Activated naive CD8-positive, alpha-beta T cell treated with anti-CD3 and anti-CD28 coated beads, Interleukin-2, amount 10 ng/mL, durations not matched to agents 7 days and 5 days (primary cell): ENCODE data around the gene POP5. TPM values are rescaled to one million over a fixed set of nuclear protein-coding genes. Genes with fewer than 3 reads are reported as not detected.

Source experiments
- ATAC-seq: fragments of 150-1000 bp; cut with Tn5 transposase; one replicate; pipeline ENCODE4 v1.10.0; 2021; ENCODE audit warnings: low read depth, moderate library complexity
- POLR2A ChIA-PET: fragments of 350-600 bp; sonication (Branson Sonifier 250); formaldehyde crosslinking; loops from one replicate; lab custom pipeline; 2021; ENCODE audit warnings: antibody characterized with exemption; lab: Charles Lee
- DNase-seq: peaks from one replicate; pipeline ENCODE4 v3.0.0; 2021
- H3K27ac Mint-ChIP-seq: one replicate; pipeline ENCODE4 v1.8.0; 2022; ENCODE audit warnings: mild to moderate bottlenecking, mixed read lengths
- H3K27me3 Mint-ChIP-seq: one replicate; pipeline ENCODE4 v1.8.0; 2022; ENCODE audit warnings: mild to moderate bottlenecking, moderate library complexity, mixed read lengths
- H3K36me3 Mint-ChIP-seq: one replicate; pipeline ENCODE4 v1.8.0; 2021; ENCODE audit warnings: mild to moderate bottlenecking, mixed read lengths
- H3K4me1 Mint-ChIP-seq: one replicate; pipeline ENCODE4 v1.8.0; 2021; ENCODE audit warnings: mixed read lengths
- H3K4me3 Mint-ChIP-seq: one replicate; pipeline ENCODE4 v1.8.0; 2022; ENCODE audit warnings: mild to moderate bottlenecking, moderate library complexity, mixed read lengths
- H3K9me3 Mint-ChIP-seq: one replicate; pipeline ENCODE4 v1.8.0; 2021; ENCODE audit warnings: mixed read lengths
- total RNA-seq, 2 experiments: library from RNA; stranded (reverse); gene quantifications; one replicate each; pipeline ENCODE4 v1.2.3, GENCODE V29; 2021

The POP5 gene
- total RNA-seq, 2 experiments from 2014 or later: 59.4 to 62.3 TPM

DNA sequence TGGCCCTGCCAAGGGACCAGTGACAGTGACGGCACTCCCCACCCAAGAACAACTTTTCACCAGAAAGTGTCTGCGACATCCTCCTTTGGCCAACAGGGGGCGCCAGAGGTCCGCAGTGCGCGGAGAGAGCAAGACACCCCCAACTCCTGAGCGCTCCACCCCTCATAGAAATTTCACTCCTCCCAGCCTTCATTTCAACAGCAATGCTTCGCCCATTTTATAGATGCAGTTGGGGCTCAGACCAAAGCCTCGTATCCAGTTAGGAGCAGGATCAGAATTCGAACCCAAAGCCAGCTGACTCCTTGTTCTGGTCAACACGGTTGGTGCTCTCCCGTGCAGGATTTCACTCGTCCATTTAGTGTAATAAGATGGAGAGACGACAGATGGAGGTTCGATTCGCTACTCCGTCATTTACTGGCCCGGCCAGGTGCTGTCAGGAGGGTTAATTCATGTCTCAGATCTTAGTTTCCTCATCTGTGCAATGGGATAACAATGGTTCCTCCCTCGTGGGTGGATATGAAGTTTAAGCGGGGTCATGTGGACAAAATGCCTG is 2.4 kb upstream of the POP5 start:
- peak; percentile 89 for DNase-seq
- Mint-ChIP-seq H3K4me1 (peaks cover 29% of the 10 kb centered on the region), H3K36me3 (peaks cover 1% of the 10 kb centered on the region), H3K9me3 (no peaks in the 10 kb centered on the region), H3K27ac (no peak overlapping the region), H3K27me3 (peaks cover 14% of the 10 kb centered on the region), H3K4me3 (peak overlapping the region; percentile 70)
- POLR2A ChIA-PET: interaction anchor here (0.7 kb wide), 1 partner anchor 127 kb away, joined by 3 read pairs; the partner anchor contains the start of gene UNC119B
- peak; percentile 19 for ATAC-seq

DNA sequence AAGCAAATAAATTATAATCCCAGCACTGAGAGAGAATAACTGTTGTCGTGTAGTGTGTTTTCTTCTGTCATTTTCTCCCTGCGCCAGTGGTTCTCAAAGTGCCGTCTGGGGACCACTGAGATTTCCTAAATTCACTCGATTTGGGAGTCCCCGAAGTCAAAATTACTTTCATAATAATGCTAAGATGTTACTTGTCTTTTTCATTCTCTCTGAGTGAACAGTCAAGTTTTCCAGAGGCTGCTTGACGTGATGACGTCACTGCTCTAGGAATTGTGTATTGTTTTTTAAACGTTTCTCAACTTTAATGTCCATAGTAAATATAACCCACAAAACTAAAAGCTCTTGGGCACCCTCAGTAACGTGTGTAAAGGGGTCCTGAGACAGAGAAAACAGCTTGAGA is 796 bp upstream of the POP5 start:
- ATAC-seq (no peak), DNase-seq (no peak)
- peak overlapping the region; percentile 94 for H3K4me3 Mint-ChIP-seq
- peaks cover 12% of the 10 kb centered on the region for H3K27me3 Mint-ChIP-seq
- POLR2A ChIA-PET: interaction anchor here (0.9 to 1.8 kb wide), 8 partner anchors 21 to 428 kb away, joined by 3 to 11 read pairs (median 4); partner anchors contain the start of genes DYNLL1, RNF10 and SRSF9
- H3K27ac Mint-ChIP-seq: peak overlapping the region; percentile 91
- peaks cover 1% of the 10 kb centered on the region for H3K36me3 Mint-ChIP-seq
- no peaks in the 10 kb centered on the region for H3K9me3 Mint-ChIP-seq
- H3K4me1 Mint-ChIP-seq: peaks cover 29% of the 10 kb centered on the region

GRCh38 chr12:120579179-120579578 is 2.0 kb downstream of the POP5 start:
- Mint-ChIP-seq H3K9me3 (no peaks in the 10 kb centered on the region), H3K36me3 (peaks cover 9% of the 10 kb centered on the region), H3K4me3 (no peak overlapping the region), H3K4me1 (peaks cover 26% of the 10 kb centered on the region), H3K27me3 (peaks cover under 1% of the 10 kb centered on the region), H3K27ac (no peak overlapping the region)
- ATAC-seq (no peak), DNase-seq (no peak)
- POLR2A ChIA-PET: interaction anchor here (0.6 to 1.2 kb wide), 2 partner anchors 42 to 1920 kb away, joined by 3 read pairs; no protein-coding TSS in a partner anchor

- no peak overlapping the region for H3K27ac Mint-ChIP-seq
- DNase-seq (no peak), ATAC-seq (no peak)
- no peaks in the 10 kb centered on the region for H3K9me3 Mint-ChIP-seq
- POLR2A ChIA-PET: no interaction called here
- H3K4me3 Mint-ChIP-seq: no peak overlapping the region
- H3K4me1 Mint-ChIP-seq: no peaks in the 10 kb centered on the region
- H3K27me3 Mint-ChIP-seq: no peaks in the 10 kb centered on the region
- peaks cover 25% of the 10 kb centered on the region for H3K36me3 Mint-ChIP-seq
Measured at GRCh38 chr12:120574106-120574505, 7.1 kb downstream of the POP5 start.

GRCh38 chr12:120573560-120573959 is 7.6 kb downstream of the POP5 start:
- Mint-ChIP-seq H3K9me3 (no peaks in the 10 kb centered on the region), H3K36me3 (peaks cover 25% of the 10 kb centered on the region), H3K4me3 (no peak overlapping the region), H3K27ac (no peak overlapping the region), H3K4me1 (no peaks in the 10 kb centered on the region), H3K27me3 (no peaks in the 10 kb centered on the region)
- no peak for ATAC-seq
- POLR2A ChIA-PET: no interaction called here
- DNase-seq: no peak

GRCh38 chr12:120571299-120571698 is 9.9 kb downstream of the POP5 start:
- no peaks in the 10 kb centered on the region for H3K27me3 Mint-ChIP-seq
- peaks cover 32% of the 10 kb centered on the region for H3K36me3 Mint-ChIP-seq
- no peak for ATAC-seq
- no peak overlapping the region for H3K27ac Mint-ChIP-seq
- DNase-seq: no peak
- H3K9me3 Mint-ChIP-seq: no peaks in the 10 kb centered on the region
- no peak overlapping the region for H3K4me3 Mint-ChIP-seq
- no peaks in the 10 kb centered on the region for H3K4me1 Mint-ChIP-seq
- POLR2A ChIA-PET: interaction anchor here (0.7 to 1.7 kb wide), 2 partner anchors 10 to 41 kb away, joined by 3 read pairs; partner anchors contain the start of gene POP5

GRCh38 chr12:120563495-120563894 is 17.7 kb downstream of the POP5 start:
- Mint-ChIP-seq H3K9me3 (no peaks in the 10 kb centered on the region), H3K27ac (no peak overlapping the region), H3K36me3 (peaks cover 25% of the 10 kb centered on the region), H3K27me3 (no peaks in the 10 kb centered on the region), H3K4me3 (no peak overlapping the region), H3K4me1 (no peaks in the 10 kb centered on the region)
- POLR2A ChIA-PET: no interaction called here
- no peak for ATAC-seq
- no peak for DNase-seq

GRCh38 chr12:120562906-120563305 is 18.3 kb downstream of the POP5 start:
- H3K27ac Mint-ChIP-seq: no peak overlapping the region
- no peaks in the 10 kb centered on the region for H3K27me3 Mint-ChIP-seq
- DNase-seq (no peak), ATAC-seq (no peak)
- H3K4me1 Mint-ChIP-seq: no peaks in the 10 kb centered on the region
- H3K36me3 Mint-ChIP-seq: peaks cover 25% of the 10 kb centered on the region
- POLR2A ChIA-PET: interaction anchor here (0.7 kb wide), 1 partner anchor 19 kb away, joined by 3 read pairs; the partner anchor contains the start of gene POP5
- H3K4me3 Mint-ChIP-seq: no peak overlapping the region
- H3K9me3 Mint-ChIP-seq: no peaks in the 10 kb centered on the region

DNA sequence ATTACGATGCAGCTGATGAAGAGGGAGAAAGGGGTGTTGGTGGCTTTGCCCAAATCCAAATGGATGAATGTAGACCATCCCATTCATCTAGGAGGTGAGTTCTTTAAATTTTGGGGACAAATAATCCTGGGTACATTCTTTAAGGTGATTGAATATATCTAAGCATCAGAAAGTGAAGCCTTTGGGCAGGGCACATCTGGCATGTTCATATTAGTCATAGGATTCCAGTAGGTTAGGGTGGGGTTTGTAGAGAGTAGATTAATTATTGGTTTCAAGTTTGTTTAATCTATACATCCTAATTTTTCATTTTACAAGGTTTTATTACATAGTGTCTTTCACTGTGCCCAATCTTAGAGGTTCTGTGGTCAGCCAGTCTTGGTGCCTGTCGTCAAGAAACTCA is 23.6 kb downstream of the POP5 start:
- no peaks in the 10 kb centered on the region for H3K27me3 Mint-ChIP-seq
- H3K27ac Mint-ChIP-seq: no peak overlapping the region
- no peaks in the 10 kb centered on the region for H3K9me3 Mint-ChIP-seq
- ATAC-seq (no peak), DNase-seq (no peak)
- POLR2A ChIA-PET: no interaction called here
- H3K4me1 Mint-ChIP-seq: no peaks in the 10 kb centered on the region
- no peak overlapping the region for H3K4me3 Mint-ChIP-seq
- H3K36me3 Mint-ChIP-seq: peaks cover 24% of the 10 kb centered on the region

DNA sequence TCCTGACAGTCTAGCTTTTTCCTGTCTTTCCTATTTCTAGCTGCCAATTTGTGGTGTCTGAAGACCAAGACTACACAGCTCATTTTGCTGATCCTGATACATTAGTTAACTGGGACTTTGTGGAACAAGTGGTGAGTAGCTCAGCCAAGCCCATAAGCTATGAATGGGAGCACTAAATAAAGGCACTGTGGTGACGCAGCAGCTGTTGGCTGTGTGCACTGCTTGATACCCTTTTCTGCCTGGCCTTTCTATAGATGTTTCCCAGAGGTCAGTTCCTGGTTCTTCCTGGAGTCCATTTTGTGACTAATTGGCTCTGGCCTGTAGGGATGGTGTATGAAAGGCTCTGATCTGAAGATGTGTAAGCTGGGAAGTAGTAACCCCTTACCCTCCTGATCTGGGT is 26.5 kb downstream of the POP5 start:
- Mint-ChIP-seq H3K27ac (no peak overlapping the region), H3K9me3 (no peaks in the 10 kb centered on the region), H3K4me3 (no peak overlapping the region), H3K4me1 (peaks cover 5% of the 10 kb centered on the region), H3K27me3 (no peaks in the 10 kb centered on the region), H3K36me3 (peaks cover 21% of the 10 kb centered on the region)
- POLR2A ChIA-PET: no interaction called here
- ATAC-seq: no peak
- no peak for DNase-seq

- H3K27me3 Mint-ChIP-seq: no peaks in the 10 kb centered on the region
- H3K9me3 Mint-ChIP-seq: no peaks in the 10 kb centered on the region
- POLR2A ChIA-PET: no interaction called here
- no peak for ATAC-seq
- H3K27ac Mint-ChIP-seq: no peak overlapping the region
- peaks cover 3% of the 10 kb centered on the region for H3K4me1 Mint-ChIP-seq
- no peak overlapping the region for H3K4me3 Mint-ChIP-seq
- H3K36me3 Mint-ChIP-seq: peaks cover 2% of the 10 kb centered on the region
- no peak for DNase-seq
Measured at GRCh38 chr12:120546050-120546386, 35.2 kb downstream of the POP5 start.

DNA sequence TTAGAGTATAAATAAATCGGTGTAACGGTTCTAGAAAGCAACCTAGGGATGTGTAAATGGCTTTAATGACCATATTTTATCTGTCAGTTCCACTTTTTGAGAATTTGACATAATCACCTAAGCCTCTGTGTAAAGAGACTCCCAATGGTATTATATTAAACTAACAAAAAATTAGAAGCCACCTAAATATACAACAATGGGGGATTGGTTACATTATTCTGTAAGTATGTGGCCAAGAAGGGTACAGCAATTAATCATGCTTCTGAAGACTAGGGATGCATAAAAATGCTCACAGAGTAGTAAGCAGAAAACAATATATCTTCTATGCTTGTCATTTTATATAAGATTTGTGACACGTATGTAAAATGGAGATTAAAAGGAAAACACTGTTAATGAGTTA is 36.5 kb downstream of the POP5 start:
- no peak overlapping the region for H3K4me3 Mint-ChIP-seq
- ATAC-seq: no peak
- peaks cover 8% of the 10 kb centered on the region for H3K36me3 Mint-ChIP-seq
- no peak overlapping the region for H3K27ac Mint-ChIP-seq
- no peak for DNase-seq
- POLR2A ChIA-PET: no interaction called here
- H3K9me3 Mint-ChIP-seq: no peaks in the 10 kb centered on the region
- peaks cover 11% of the 10 kb centered on the region for H3K4me1 Mint-ChIP-seq
- H3K27me3 Mint-ChIP-seq: no peaks in the 10 kb centered on the region

GRCh38 chr12:120542166-120542565 is 39.0 kb downstream of the POP5 start:
- Mint-ChIP-seq H3K4me3 (no peak overlapping the region), H3K36me3 (peaks cover 13% of the 10 kb centered on the region), H3K27me3 (no peaks in the 10 kb centered on the region), H3K27ac (no peak overlapping the region), H3K9me3 (no peaks in the 10 kb centered on the region), H3K4me1 (peaks cover 33% of the 10 kb centered on the region)
- POLR2A ChIA-PET: no interaction called here
- DNase-seq (no peak), ATAC-seq (no peak)

- DNase-seq: no peak
- Mint-ChIP-seq H3K27ac (no peak overlapping the region), H3K27me3 (no peaks in the 10 kb centered on the region), H3K4me1 (peaks cover 46% of the 10 kb centered on the region), H3K9me3 (no peaks in the 10 kb centered on the region), H3K4me3 (no peak overlapping the region), H3K36me3 (peaks cover 15% of the 10 kb centered on the region)
- POLR2A ChIA-PET: no interaction called here
- no peak for ATAC-seq
Measured at GRCh38 chr12:120540445-120540844, 40.8 kb downstream of the POP5 start.
